NCI-H510A treated with DMSO at 0.1 percent for 48 hours (cell line): ENCODE measurements around the gene MCAT.

Experiments used
- DNase-seq: peaks from one replicate; lab custom pipeline; 2025; lab: John Stamatoyannopoulos, UW

Gene MCAT

GRCh38 chr22:43173566-43173965 lies 30.4 kb upstream of the MCAT start:
- DNase-seq = no peak

GRCh38 chr22:43172191-43172590 lies 29.0 kb upstream of the MCAT start:
- no peak for DNase-seq

- no peak for DNase-seq
Measured at GRCh38 chr22:43171607-43172006, 28.4 kb upstream of the MCAT start.

GRCh38 chr22:43171019-43171491 lies 27.9 kb upstream of the MCAT start:
- DNase-seq = no peak

- DNase-seq = no peak
Measured at GRCh38 chr22:43170131-43170480, 26.9 kb upstream of the MCAT start.

- DNase-seq = no peak
Measured at GRCh38 chr22:43169310-43170130, 26.3 kb upstream of the MCAT start.

- DNase-seq = no peak
Measured at GRCh38 chr22:43168471-43169309, 25.5 kb upstream of the MCAT start.

GRCh38 chr22:43167001-43167589 lies 23.9 kb upstream of the MCAT start:
- DNase-seq = no peak

- no peak for DNase-seq
Measured at GRCh38 chr22:43166132-43166930, 23.1 kb upstream of the MCAT start.

GRCh38 chr22:43164636-43165035 lies 21.4 kb upstream of the MCAT start:
- no peak for DNase-seq

GRCh38 chr22:43163241-43163795 lies 20.1 kb upstream of the MCAT start:
- DNase-seq = no peak

GRCh38 chr22:43162412-43163150 lies 19.4 kb upstream of the MCAT start:
- no peak for DNase-seq

- DNase-seq = no peak
Measured at GRCh38 chr22:43160497-43161126, 17.4 kb upstream of the MCAT start.

GRCh38 chr22:43159484-43160178 lies 16.4 kb upstream of the MCAT start:
- DNase-seq = no peak

GRCh38 chr22:43158778-43159483 lies 15.7 kb upstream of the MCAT start:
- DNase-seq = no peak

GRCh38 chr22:43157874-43158546 lies 14.8 kb upstream of the MCAT start:
- DNase-seq = no peak

- DNase-seq = no peak
Measured at GRCh38 chr22:43156413-43156812, 13.2 kb upstream of the MCAT start.

- DNase-seq = no peak
Measured at GRCh38 chr22:43155789-43156188, 12.6 kb upstream of the MCAT start.
